Stimulated activated CD4-positive, alpha-beta T cell treated with anti-CD3 and anti-CD28 coated beads, Interleukin-2, amount 100 ng/mL, for 4 hours (primary cell): ENCODE measurements around the gene ARID1B.
A peak's percentile ranks its signal among the peaks of the same experiment; 100 is the strongest.

Experiments used
- DNase-seq: peaks from one replicate; pipeline ENCODE4 v3.0.0-alpha.2; 2020; ENCODE audit warnings: low read depth

Gene ARID1B

DNA sequence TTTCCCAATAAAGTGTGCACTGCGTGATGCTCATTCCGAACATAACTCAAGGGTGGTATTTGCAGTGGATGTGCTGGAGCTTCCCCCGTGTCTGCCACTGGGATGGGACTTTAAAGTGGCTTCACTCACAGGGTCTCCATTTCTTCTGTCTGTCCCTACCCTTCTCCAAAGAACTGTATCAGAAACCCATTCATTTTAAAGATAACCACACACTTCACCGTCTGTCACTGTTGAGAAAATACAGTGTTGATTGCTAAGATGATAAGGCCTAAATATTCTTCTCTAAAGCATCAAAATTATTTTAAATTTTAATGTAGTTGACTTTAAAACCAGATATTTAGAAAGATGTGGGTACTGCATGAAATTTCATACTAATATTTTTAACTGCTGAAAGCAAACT lies 384.7 kb downstream of the ARID1B start:
- DNase-seq = no peak

GRCh38 chr6:157162766-157163433 lies 385.7 kb downstream of the ARID1B start:
- DNase-seq = no peak

DNA sequence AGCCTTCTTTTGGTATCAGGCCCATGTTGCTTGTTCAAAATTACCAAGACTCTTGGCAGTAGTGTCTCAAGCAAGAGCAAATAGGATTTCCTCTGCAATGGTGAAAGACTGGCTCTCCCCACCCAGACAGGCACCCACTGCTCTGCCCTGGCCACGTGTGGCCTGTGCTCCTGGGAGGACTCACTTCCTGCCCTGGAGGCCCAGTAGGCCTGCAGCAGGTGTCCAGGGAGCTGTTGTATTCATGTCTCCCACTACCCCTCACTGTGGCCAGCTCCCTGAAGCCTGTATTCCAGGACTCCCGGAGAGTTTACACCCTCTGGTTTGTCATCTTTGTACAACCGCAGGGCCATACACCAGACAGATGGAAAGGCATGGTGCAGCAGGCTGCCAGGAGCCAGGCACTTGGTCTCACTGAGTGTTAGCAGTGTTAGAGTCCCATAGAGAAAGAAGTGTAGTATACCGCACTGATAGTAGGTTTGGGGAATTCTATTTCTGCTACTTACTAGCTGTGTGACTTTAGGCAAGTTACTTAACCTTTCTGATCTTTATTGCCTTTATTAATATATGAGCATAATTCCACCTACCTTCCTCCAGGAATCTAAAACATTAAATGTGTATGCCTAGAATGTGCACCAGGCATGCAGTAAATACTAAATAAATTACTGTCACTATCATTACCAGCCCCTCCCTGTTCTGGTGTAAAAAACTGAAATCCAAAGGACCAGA lies 386.4 kb downstream of the ARID1B start:
- no peak for DNase-seq

DNA sequence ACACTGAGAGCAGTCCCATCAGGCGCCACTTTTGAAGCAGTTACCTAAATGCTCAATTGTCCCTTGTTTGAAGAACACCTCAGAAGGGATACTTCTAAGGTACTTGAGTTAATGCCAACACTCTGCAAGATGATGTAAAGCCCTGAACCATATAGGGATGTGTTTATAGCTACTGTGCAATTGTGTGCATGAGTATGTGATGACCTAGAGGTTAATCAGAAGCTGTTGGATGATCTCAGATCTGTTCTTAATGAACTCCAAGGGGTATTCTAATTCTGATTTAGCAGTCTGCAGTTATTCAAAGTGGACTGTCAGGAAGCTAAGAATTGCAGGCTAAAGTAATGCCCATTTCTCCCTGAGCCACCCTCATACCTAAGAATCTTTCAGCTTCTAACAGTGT lies 387.8 kb downstream of the ARID1B start:
- no peak for DNase-seq

- DNase-seq = no peak
Measured at GRCh38 chr6:157166784-157167183, 389.6 kb downstream of the ARID1B start.

- no peak for DNase-seq
Measured at GRCh38 chr6:157167837-157168236, 390.7 kb downstream of the ARID1B start.

GRCh38 chr6:157168471-157168870 lies 391.3 kb downstream of the ARID1B start:
- no peak for DNase-seq

DNA sequence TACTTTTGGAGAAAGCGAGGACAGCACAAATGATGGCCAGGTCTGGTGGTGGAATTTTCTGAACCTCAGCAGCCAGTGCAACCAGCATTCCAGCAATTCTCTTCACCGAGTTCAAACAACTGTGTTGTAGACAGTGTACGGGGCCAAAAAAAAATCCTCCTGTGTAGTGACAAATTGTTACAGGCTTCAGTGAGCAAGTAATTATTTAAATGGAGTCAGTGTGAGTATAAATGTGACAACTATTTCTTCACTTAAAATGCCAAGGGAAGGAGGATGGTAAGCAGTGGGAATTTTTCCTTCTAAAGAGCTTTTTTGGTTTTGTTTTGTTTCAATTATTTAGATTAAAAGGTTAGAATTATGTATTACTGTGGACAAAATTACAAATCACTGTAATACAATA lies 392.0 kb downstream of the ARID1B start:
- no peak for DNase-seq

DNA sequence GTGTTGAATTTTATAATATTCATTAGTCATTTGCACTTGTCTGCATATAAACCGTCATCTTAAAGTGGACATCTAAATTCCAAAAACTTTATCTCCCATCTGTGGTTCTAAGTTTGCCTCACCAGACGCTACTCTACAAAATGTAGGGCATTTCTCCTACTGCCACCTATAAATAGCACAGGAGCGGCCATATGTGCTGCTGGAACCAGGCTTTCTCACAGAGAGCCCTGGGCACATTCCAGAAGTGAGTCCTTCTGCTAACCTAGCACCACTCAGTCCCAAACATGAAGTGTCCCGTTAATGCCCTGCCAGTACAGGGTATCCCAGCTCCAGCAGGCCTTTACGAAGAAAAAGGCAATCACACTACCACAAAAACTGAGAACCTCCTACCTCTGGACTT lies 392.5 kb downstream of the ARID1B start:
- no peak for DNase-seq

DNA sequence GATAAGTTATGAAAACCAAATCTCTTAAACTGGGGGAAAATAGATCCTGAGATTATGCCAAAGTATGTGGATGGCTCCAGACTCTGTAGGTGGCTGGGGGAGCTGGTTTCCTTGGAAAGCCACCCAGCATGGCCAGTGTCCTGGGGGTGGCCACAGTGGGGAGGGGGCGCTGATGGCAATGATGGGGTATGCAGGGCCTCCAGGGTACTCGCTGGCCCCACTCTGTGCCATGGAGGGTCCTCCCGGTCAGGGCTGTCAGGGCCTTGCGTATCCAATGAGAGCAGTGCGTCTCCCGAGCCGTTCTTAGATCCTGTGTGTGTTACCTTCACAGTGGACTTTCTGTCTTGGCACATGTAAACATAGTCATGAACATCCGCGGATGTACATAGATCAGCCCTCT lies 393.4 kb downstream of the ARID1B start:
- DNase-seq = no peak

DNA sequence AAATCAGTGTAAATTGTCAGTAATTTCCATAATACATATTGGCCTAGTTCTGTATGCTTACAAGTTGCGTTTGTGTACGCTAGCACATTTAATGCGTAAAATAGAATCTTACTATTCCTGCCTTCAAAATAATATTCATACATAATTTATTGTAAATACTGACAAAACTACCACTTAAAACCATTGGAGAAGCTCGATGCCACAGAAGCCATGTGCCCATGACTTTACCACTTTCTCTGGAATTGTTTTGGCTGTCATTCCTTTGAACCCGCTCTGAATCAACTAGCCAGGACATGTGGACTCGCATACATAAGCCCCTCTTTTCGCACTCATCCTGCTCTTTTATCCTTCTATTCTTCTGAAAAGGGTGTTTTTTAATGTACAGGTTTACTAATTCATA lies 394.6 kb downstream of the ARID1B start:
- no peak for DNase-seq

DNA sequence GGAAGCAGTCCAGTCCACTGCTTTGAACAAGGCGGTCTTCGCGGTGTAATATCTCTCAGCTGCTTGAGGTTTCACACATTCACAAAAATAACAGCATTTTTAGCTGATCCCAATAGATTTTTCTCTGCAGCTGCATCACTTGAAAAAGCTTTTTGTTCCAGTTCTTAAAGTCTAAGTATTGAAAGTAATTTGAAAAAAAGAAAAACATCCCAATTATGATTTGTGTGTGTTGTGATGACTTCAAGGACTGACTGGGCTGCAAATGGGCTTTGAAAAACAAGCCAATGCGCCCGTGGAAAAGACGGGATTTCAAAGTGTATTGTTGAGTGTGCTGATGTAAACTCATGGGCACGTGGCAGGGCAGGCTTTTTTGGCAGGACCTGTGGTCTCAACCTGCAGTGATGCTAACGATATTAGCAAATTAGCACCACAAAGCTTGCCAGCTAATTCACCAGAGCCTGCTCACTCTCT lies 395.1 kb downstream of the ARID1B start:
- no peak for DNase-seq

DNA sequence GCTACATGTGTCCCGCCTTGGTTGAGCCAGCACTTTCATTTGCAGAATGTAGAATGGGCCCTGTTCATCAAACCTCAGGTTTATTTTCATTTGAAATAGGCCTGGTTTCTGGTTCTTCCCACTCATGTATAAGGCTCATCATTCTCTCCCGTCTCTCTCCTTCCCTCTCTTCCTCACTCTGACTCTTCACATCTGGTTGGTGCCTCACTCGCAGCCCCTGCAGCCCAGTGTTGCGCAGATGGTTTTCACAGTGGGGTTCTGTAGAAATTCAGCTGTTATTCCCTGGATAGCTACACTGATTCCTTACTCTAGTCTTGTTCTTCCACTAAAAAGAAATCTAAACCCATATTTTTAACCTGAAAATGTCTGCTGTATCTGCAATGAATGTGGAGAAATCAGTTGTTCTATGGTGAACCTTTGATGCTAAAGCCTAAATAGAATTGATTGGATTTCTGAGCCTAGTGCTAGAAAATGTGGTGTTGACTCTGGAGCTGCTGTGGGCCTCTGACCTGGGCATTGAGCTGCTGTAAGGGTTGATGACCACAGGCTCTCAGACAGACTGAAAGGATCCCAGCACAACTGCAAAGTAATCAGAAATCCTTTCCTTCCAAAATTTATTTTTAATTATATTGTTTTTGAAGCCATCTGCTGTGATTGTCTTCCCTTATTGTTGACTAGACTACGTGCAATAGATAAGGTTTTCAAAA lies 395.8 kb downstream of the ARID1B start:
- DNase-seq = no peak

DNA sequence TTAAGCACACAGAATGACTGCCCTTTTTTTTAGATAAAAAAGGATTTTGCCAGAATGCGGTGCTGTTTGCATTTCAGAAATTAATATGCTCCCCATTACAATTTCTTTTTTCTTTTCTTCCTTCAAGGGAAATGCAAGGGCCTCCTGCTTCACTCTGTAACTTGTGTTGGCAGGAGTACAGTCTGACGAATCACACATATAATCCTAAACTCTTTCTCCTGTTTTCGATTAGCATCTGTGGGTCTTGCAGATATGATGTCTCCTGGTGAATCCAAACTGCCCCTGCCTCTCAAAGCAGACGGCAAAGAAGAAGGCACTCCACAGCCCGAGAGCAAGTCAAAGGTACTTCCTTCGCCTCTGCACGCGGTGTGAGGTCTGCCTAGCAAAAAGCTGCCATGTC lies 396.6 kb downstream of the ARID1B start:
- no peak for DNase-seq

- DNase-seq = no peak
Measured at GRCh38 chr6:157174731-157175130, 397.6 kb downstream of the ARID1B start.

DNA sequence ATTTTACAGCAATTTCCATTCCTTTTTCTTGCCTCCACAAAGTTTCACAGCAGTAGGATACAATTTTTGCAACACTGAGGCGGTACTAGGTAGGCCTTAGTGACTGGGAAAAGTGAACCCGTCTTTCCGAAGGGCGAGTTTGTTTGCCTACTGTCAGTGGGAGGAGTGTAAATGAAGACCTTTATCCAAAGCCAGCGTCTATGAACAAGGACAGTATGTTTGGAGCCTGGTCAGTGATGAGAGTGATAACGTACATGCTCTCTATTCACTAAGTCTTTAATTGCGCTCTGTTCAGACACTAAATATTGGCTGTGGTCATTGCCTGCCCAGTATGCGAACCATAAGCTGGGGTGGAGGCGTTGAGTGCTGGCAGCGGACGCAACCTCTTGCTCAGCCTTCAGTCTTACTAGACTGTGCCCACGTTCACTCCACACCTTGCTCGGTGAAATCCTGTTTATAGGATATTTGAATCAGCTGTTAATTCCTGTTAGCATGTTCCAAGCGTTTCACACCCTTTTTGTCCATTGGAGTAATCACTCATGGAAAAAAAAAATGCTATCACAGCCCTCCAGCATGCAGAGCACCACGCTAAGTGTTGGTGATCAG lies 400.7 kb downstream of the ARID1B start:
- no peak for DNase-seq

DNA sequence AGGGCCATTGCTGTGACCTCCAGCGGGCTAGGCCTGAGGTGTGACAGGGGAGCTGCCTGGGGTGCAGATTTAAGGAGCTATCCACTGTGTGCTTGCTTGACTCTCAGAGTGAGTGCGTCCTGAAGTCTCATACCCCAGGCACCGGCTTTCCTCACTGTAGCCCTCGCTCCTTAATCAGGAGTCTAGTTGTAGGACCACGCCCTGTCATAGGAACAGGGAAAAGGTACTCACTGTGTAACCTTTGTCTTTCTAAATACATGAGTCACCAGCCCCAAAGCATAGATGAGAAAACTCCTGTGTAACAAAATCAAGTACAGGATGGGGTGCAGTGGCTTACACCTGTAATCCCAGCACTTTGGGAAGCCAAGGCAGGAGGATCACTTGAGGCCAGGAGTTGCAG lies 404.5 kb downstream of the ARID1B start:
- DNase-seq = no peak

GRCh38 chr6:157182503-157183264 lies 405.5 kb downstream of the ARID1B start:
- no peak for DNase-seq

DNA sequence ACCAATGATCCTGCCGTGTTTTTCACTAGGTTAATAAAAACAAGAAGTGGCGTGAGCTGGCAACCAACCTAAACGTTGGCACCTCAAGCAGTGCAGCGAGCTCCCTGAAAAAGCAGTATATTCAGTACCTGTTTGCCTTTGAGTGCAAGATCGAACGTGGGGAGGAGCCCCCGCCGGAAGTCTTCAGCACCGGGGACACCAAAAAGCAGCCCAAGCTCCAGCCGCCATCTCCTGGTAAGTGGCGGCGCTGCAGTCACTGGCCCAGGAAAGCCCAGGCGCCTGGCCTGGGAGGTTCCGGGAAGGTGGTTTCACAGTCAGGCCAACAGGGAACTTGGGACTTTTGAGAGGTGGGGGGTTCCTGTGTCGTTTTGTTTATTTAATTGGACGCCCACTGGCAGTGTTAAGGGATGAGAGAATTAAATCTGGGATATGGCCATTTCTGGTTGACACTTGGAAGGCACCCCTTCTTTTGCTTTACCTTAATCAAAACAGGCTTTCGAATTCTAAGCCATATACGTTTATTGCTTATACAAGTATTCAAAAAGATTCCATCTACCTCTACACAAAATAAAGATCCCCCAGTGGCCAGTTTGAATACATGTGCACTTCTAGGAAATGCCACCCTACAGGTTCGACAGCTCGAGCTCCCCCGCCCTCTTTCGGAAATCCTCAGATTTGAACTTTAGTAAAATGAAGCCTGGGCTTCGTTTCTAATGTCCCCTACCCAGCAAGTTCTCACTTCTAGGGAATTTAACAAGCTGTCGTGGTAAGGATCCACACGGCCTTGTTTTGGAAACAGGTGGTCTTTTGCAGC lies 407.2 kb downstream of the ARID1B start:
- DNase-seq = peak; percentile 16

DNA sequence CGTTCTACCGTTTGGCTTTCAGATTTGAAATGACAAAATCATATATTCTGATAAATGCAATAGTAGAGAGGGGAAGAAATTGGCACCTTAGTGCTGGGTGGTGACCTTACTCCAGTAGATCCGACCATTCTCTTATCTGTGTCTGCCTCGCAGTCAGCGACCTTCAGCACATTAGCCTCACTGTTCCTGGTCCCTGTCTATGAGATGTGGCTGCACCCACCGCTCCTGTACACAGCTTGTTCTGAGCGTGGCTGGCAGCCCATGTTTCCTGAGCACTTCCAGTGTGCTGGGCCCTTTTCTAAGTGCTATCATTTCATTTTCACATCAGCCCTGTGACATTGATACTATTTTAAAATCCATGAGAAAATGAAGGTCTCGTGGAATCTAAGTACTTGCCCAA lies 408.0 kb downstream of the ARID1B start:
- DNase-seq = no peak

GRCh38 chr6:157185986-157186385 lies 408.8 kb downstream of the ARID1B start:
- DNase-seq = no peak
